ENCODE data around the gene GKN1.

Gene GKN1

GRCh38 chr2:68980956-68981355 is 6.5 kb downstream of the GKN1 start:
- DNase-seq (ENCODE audit: extremely low read depth, low read depth) = no peak
- TF ChIP-seq, protein P1, sequence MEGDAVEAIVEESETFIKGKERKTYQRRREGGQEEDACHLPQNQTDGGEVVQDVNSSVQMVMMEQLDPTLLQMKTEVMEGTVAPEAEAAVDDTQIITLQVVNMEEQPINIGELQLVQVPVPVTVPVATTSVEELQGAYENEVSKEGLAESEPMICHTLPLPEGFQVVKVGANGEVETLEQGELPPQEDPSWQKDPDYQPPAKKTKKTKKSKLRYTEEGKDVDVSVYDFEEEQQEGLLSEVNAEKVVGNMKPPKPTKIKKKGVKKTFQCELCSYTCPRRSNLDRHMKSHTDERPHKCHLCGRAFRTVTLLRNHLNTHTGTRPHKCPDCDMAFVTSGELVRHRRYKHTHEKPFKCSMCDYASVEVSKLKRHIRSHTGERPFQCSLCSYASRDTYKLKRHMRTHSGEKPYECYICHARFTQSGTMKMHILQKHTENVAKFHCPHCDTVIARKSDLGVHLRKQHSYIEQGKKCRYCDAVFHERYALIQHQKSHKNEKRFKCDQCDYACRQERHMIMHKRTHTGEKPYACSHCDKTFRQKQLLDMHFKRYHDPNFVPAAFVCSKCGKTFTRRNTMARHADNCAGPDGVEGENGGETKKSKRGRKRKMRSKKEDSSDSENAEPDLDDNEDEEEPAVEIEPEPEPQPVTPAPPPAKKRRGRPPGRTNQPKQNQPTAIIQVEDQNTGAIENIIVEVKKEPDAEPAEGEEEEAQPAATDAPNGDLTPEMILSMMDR (IDR thresholded peaks at IDR 0.05; ENCODE audit: low read depth, low read length, missing control alignments) = no peak

DNA sequence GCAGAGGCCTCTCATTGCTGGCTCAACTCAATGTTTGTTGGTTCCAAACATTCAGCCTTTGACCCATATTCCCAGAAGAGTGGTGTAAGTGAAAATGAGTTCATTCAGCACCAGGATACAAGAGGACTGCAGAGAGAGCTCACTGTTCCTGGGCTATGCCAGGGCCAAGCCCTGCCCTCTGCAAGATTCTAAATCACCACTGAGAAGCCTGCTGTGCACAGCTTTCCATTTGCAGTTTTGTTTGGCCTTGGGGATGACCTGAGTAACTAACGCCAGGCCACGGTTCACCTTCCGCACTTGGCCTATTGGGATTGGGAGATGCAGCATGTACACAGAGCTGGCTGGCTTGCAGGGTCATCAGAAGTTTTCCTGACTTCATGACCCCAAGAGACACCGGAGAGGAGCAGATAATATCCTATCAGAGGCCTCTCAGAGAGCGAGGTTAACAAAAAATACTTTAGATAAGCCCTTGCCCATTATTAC is 12.6 kb downstream of the GKN1 start:
- DNase-seq (ENCODE audit: extremely low read depth, low read depth) = no peak
- TF ChIP-seq, protein P1 (IDR thresholded peaks at IDR 0.05; ENCODE audit: low read depth, low read length, missing control alignments) = no peak
- H3K4me3 ChIP-seq (replicated peaks; ENCODE audit: low read depth, low read length) = no peak overlapping the region

More at GRCh38 chr2:68980956-68981355, 6.5 kb downstream of the GKN1 start:
- no peak overlapping the region for H3K4me3 ChIP-seq (replicated peaks; ENCODE audit: low read depth, low read length)

GRCh38 chr2:68989035-68989434 is 14.6 kb downstream of the GKN1 start:
- H3K4me3 ChIP-seq (replicated peaks; ENCODE audit: low read depth, low read length) = no peak overlapping the region
- DNase-seq (ENCODE audit: extremely low read depth, low read depth) = no peak
- TF ChIP-seq, protein P1 (IDR thresholded peaks at IDR 0.05; ENCODE audit: low read depth, low read length, missing control alignments) = no peak

GRCh38 chr2:68992341-68992740 is 17.9 kb downstream of the GKN1 start:
- TF ChIP-seq, protein P1 (IDR thresholded peaks at IDR 0.05; ENCODE audit: low read depth, low read length, missing control alignments) = no peak
- no peak for DNase-seq (ENCODE audit: extremely low read depth, low read depth)
- no peak overlapping the region for H3K4me3 ChIP-seq (replicated peaks; ENCODE audit: low read depth, low read length)

GRCh38 chr2:68992933-68993332 is 18.5 kb downstream of the GKN1 start:
- TF ChIP-seq, protein P1 (IDR thresholded peaks at IDR 0.05; ENCODE audit: low read depth, low read length, missing control alignments) = no peak
- H3K4me3 ChIP-seq (replicated peaks; ENCODE audit: low read depth, low read length) = no peak overlapping the region
- no peak for DNase-seq (ENCODE audit: extremely low read depth, low read depth)

GRCh38 chr2:68993660-68994059 is 19.2 kb downstream of the GKN1 start:
- no peak for DNase-seq (ENCODE audit: extremely low read depth, low read depth)
- H3K4me3 ChIP-seq (replicated peaks; ENCODE audit: low read depth, low read length) = no peak overlapping the region
- TF ChIP-seq, protein P1 (IDR thresholded peaks at IDR 0.05; ENCODE audit: low read depth, low read length, missing control alignments) = no peak

DNA sequence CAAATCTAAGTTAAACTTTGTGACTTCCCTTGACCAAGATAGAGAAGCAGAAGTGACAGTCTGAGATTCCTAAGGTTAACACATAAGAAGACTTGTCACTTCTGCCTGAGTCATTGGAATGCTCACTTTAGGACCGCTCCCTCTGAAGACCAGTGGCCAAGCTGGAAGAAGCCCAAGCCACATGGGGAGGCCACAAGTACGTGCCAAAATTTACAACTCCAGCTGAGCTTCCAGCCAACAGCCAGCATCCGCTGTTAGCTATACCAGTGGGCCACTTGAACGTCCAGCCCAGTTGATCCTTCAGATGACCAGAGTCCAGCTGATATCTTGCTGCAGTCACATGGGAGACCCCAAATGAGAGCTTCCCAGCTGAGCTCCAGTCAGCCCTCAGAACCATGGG is 20.4 kb downstream of the GKN1 start:
- H3K4me3 ChIP-seq (replicated peaks; ENCODE audit: low read depth, low read length) = no peak overlapping the region
- TF ChIP-seq, protein P1 (IDR thresholded peaks at IDR 0.05; ENCODE audit: low read depth, low read length, missing control alignments) = no peak
- no peak for DNase-seq (ENCODE audit: extremely low read depth, low read depth)
